ENCODE results near the gene MAMLD1.

DNA sequence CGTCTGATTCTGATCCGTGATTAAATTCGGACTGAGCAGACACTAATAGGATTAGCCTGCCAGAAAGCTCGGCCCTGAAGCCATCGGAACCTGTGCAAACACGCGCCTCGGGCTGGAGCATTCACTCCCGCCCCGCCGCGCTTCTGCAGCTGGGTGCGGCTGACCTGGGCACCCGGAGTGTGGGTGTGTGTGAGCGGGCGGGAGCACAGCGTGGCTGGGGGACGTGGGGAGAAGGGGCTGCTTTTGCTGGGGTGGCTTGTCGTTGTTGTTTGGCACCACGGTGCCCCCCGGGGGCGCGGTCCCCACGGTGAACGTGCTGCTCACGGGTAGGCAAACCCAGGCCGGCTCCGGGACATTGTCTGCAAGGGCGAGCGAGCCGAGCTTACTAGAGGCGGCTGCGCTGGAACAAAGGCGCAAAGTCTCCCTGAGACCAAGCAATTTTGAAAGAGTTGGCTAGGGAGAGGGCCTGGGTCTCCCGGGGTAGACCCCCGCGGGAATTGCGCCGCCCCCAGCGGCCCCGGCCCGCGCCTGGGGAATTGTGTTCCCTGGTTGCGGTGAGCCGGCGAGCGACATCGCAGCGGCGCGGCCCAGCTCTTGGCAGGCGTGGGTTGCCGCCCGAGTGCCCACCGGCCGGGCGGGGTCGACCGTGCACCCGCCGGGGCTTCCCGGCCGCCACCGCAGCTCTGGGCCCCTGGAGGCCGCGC lies 1.4 kb downstream of the MAMLD1 start:
- no peak for TF ChIP-seq CTCF (IDR thresholded peaks at IDR 0.05 in 4 of 5, conservative IDR thresholded peaks at IDR 0.05 in 1 of 5)
- TF ChIP-seq POLR2A (IDR thresholded peaks at IDR 0.05) = no peak

Data from gastrocnemius medialis (tissue), 4 donors.